Right cardiac atrium (tissue), 5 donors: Measurements from ENCODE around the gene HEY2. TPM values are rescaled to one million over a fixed set of nuclear protein-coding genes. Genes with fewer than 3 reads are reported as not detected.

ENCODE experiments used
- ATAC-seq, 2 donors: fragments of 200-7000 bp; cut with Tn5 transposase; one replicate each; pipeline versions ENCODE4 v1.8.0 to v1.9.1; 2020; ENCODE audit warnings: moderate library complexity in 2 of 2, mild to moderate bottlenecking in 1 of 2
- DNase-seq, 3 donors: peaks; one replicate each; pipeline ENCODE4 v3.0.0-alpha.2; 2020
- H3K27ac ChIP-seq: one replicate; pipeline ENCODE4 v1.5.1; 2013; ENCODE audit warnings: mild to moderate bottlenecking, low read length, control low read depth, moderate library complexity
- H3K27me3 ChIP-seq: one replicate; pipeline ENCODE4 v1.6.1; 2013; ENCODE audit not compliant: control insufficient read depth, insufficient read depth
- H3K4me1 ChIP-seq: one replicate; pipeline ENCODE4 v1.6.1; 2013; ENCODE audit warnings: low read length; ENCODE audit not compliant: control insufficient read depth, insufficient read depth
- H3K4me3 ChIP-seq: one replicate; pipeline ENCODE4 v1.5.1; 2013; ENCODE audit warnings: low read length, control low read depth
- H3K9me3 ChIP-seq: one replicate; pipeline ENCODE4 v1.6.1; 2013; ENCODE audit warnings: low read length; ENCODE audit not compliant: control insufficient read depth
- WGBS: extraction: QIAGEN DNeasy Blood & Tissue Kit; methylation state at CpG from one replicate; pipeline ENCODE4 v1.1.7; 2013; 5-methylcytosine and 5-hydroxymethylcytosine counted together
- intact Hi-C, 4 donors: fragments of 100-400 bp; cut with DNase I; formaldehyde crosslinking; loops; one replicate each; pipeline versions ENCODE4 v1.11.0 to v1.14.0; 2022 to 2023
- polyA plus RNA-seq: library from polyadenylated mRNA; stranded (reverse); fragments of 200-250 nt; gene quantifications from one replicate; pipeline ENCODE4 v1.2.3, GENCODE V29; 2013
- total RNA-seq, 4 donors: library from RNA; stranded (reverse); fragmentation: NEBNext Ultra II Directional; extraction: Animal tissue kit (Norgen Biotek cat#: 25700); gene quantifications; one replicate each; pipeline ENCODE4 v1.2.1, GENCODE V29; 2021
- donor health status: healthy with polysubstance abuse.
- donor health status: DM: no; HTN: yes; CAD: no.
- donor health status: DM: no; HTN: no; CAD: no.
- donor health status: DM: no; HTN: yes; CAD: no; lungs with severe emphysema.
- donor health status: DM: yes; HTN: yes; CAD: no.

HEY2 gene
- total and polyA plus RNA-seq, 5 donors, result 2.6 to 6.0 (median 3.1) TPM

- Histone ChIP-seq H3K27me3 (no peaks in the 10 kb centered on the region), H3K4me1 (peaks cover 5% of the 10 kb centered on the region), H3K27ac (peak within 1 kb of the TSS; percentile 97), H3K9me3 (no peaks in the 10 kb centered on the region), H3K4me3 (peak within 1 kb of the TSS; percentile 89)
- DNase-seq (peak; percentile 85 to 94 (median 93)), ATAC-seq (peak; percentile 96 to 97)
- under 1% methylated on average over 100 of the region's 100 CpGs for WGBS
- intact Hi-C loops, result loop anchor here in 2 of 4 donors (5.0 to 10.0 kb wide), 3 partner anchors 54 to 167 kb away; partner anchors contain the start of gene HINT3 (in 1 of the 2)
Measured at GRCh38 chr6:125790358-125791150, 41.1 kb downstream of the HEY2 start, which contains the start of gene NCOA7. Gene NCOA7, plus strand, starts transcription at chr6:125790960. Its CDS starts 24,395 bp downstream, at chr6:125815355.

GRCh38 chr6:125791151-125791819 lies 41.9 kb downstream of the HEY2 start:
- under 1% methylated on average over 28 of the region's 28 CpGs for WGBS
- Histone ChIP-seq H3K4me1 (peaks cover 5% of the 10 kb centered on the region), H3K9me3 (no peaks in the 10 kb centered on the region), H3K27ac (peak overlapping the region; percentile 97), H3K27me3 (no peaks in the 10 kb centered on the region), H3K4me3 (peak overlapping the region; percentile 89)
- intact Hi-C loops, result loop anchor here in 2 of 4 donors (5.0 to 10.0 kb wide), 3 partner anchors 54 to 166 kb away; partner anchors contain the start of gene HINT3 (in 1 of the 2)
- ATAC-seq, result peak; percentile 45 to 66
- peak in 1 of 3 donors; percentile 64 for DNase-seq

- DNase-seq, result no peak
- Histone ChIP-seq H3K27ac (no peak overlapping the region), H3K27me3 (no peaks in the 10 kb centered on the region), H3K4me1 (peaks cover 5% of the 10 kb centered on the region), H3K9me3 (no peaks in the 10 kb centered on the region), H3K4me3 (peak overlapping the region; percentile 89)
- ATAC-seq, result no peak
- intact Hi-C loops, result loop anchor here in 2 of 4 donors (5.0 to 10.0 kb wide), 3 partner anchors 53 to 166 kb away; partner anchors contain the start of gene HINT3 (in 1 of the 2)
Measured at GRCh38 chr6:125791820-125792165, 42.4 kb downstream of the HEY2 start.

- DNase-seq (no peak), ATAC-seq (no peak)
- H3K27me3 ChIP-seq, result no peaks in the 10 kb centered on the region
- intact Hi-C loops, result loop anchor here in 2 of 4 donors (5.0 to 10.0 kb wide), 3 partner anchors 53 to 165 kb away; partner anchors contain the start of gene HINT3 (in 1 of the 2)
- no peak overlapping the region for H3K27ac ChIP-seq
- peak overlapping the region; percentile 89 for H3K4me3 ChIP-seq
- H3K9me3 ChIP-seq, result no peaks in the 10 kb centered on the region
- WGBS, result 60% methylated on average over 3 of the region's 3 CpGs
- H3K4me1 ChIP-seq, result peaks cover 5% of the 10 kb centered on the region
Measured at GRCh38 chr6:125792172-125792571, 42.7 kb downstream of the HEY2 start.

GRCh38 chr6:125792680-125793079 lies 43.2 kb downstream of the HEY2 start:
- no peak overlapping the region for H3K27ac ChIP-seq
- peaks cover 5% of the 10 kb centered on the region for H3K4me1 ChIP-seq
- intact Hi-C loops, result loop anchor here in 2 of 4 donors (5.0 to 10.0 kb wide), 3 partner anchors 52 to 165 kb away; partner anchors contain the start of gene HINT3 (in 1 of the 2)

GRCh38 chr6:125793280-125793679 lies 43.8 kb downstream of the HEY2 start:
- no peaks in the 10 kb centered on the region for H3K9me3 ChIP-seq
- DNase-seq (no peak), ATAC-seq (no peak)
- no peaks in the 10 kb centered on the region for H3K27me3 ChIP-seq
- no peak overlapping the region for H3K4me3 ChIP-seq
- H3K4me1 ChIP-seq, result peaks cover 5% of the 10 kb centered on the region
- no peak overlapping the region for H3K27ac ChIP-seq
- intact Hi-C loops, result loop anchor here in 2 of 4 donors (5.0 to 10.0 kb wide), 3 partner anchors 52 to 164 kb away; partner anchors contain the start of gene HINT3 (in 1 of the 2)
- WGBS, result 65% methylated on average over 2 of the region's 2 CpGs

More at GRCh38 chr6:125792680-125793079, 43.2 kb downstream of the HEY2 start:
- no peaks in the 10 kb centered on the region for H3K27me3 ChIP-seq
- no peak for ATAC-seq
- H3K4me3 ChIP-seq, result peak overlapping the region; percentile 20
- H3K9me3 ChIP-seq, result no peaks in the 10 kb centered on the region
- no peak for DNase-seq

- intact Hi-C loops, result loop anchor here in 2 of 4 donors (5.0 to 10.0 kb wide), 3 partner anchors 51 to 163 kb away; partner anchors contain the start of gene HINT3 (in 1 of the 2)
- no peak overlapping the region for H3K27ac ChIP-seq
Measured at GRCh38 chr6:125793863-125794262, 44.4 kb downstream of the HEY2 start.

GRCh38 chr6:125794342-125795137 lies 45.1 kb downstream of the HEY2 start:
- no peaks in the 10 kb centered on the region for H3K9me3 ChIP-seq
- no peaks in the 10 kb centered on the region for H3K27me3 ChIP-seq
- H3K4me3 ChIP-seq, result no peak overlapping the region
- ATAC-seq (no peak), DNase-seq (no peak)
- intact Hi-C loops, result loop anchor here in 2 of 4 donors (5.0 to 10.0 kb wide), 3 partner anchors 50 to 163 kb away; partner anchors contain the start of gene HINT3 (in 1 of the 2)
- H3K27ac ChIP-seq, result no peak overlapping the region
- peaks cover 5% of the 10 kb centered on the region for H3K4me1 ChIP-seq
- 96% methylated on average over 5 of the region's 5 CpGs for WGBS

More at GRCh38 chr6:125793863-125794262, 44.4 kb downstream of the HEY2 start:
- peaks cover 5% of the 10 kb centered on the region for H3K4me1 ChIP-seq
- H3K27me3 ChIP-seq, result no peaks in the 10 kb centered on the region
- no peak for DNase-seq
- 62% methylated on average over 3 of the region's 3 CpGs for WGBS
- no peaks in the 10 kb centered on the region for H3K9me3 ChIP-seq
- no peak overlapping the region for H3K4me3 ChIP-seq
- ATAC-seq, result no peak

- DNase-seq, result no peak
- no peak for ATAC-seq
- Histone ChIP-seq H3K4me1 (peaks cover 2% of the 10 kb centered on the region), H3K27me3 (no peaks in the 10 kb centered on the region), H3K9me3 (no peaks in the 10 kb centered on the region), H3K4me3 (no peak overlapping the region), H3K27ac (no peak overlapping the region)
- 95% methylated on average over 1 of the region's 1 CpG for WGBS
- intact Hi-C loops, result loop anchor here in 1 of 4 donors (10.0 kb wide), 1 partner anchor 50 kb away; no protein-coding TSS in a partner anchor
Measured at GRCh38 chr6:125795301-125795700, 45.9 kb downstream of the HEY2 start.
